VCaP (cell line): Measurements from ENCODE around the gene SCMH1.

Experiments used
- H3K27ac ChIP-seq: fragments of 450-650 bp; 2 replicates; pipeline ENCODE4 v1.5.1; 2017
- CTCF ChIP-seq: fragments of 450-650 bp; conservative IDR thresholded peaks from 2 replicates; pipeline ENCODE4 v1.5.1; 2017; ENCODE audit warnings: mild to moderate bottlenecking, moderate library complexity

SCMH1 gene

GRCh38 chr1:40988280-40988679, 253.8 kb downstream of the SCMH1 start:
- H3K27ac ChIP-seq: no peak overlapping the region
- no peak for TF ChIP-seq CTCF

- no peak overlapping the region for H3K27ac ChIP-seq
- no peak for TF ChIP-seq CTCF
Measured at GRCh38 chr1:40987439-40988276, 254.4 kb downstream of the SCMH1 start.

GRCh38 chr1:40986956-40987355, 255.2 kb downstream of the SCMH1 start:
- H3K27ac ChIP-seq: no peak overlapping the region
- TF ChIP-seq CTCF: no peak

- no peak overlapping the region for H3K27ac ChIP-seq
- TF ChIP-seq CTCF: no peak
Measured at GRCh38 chr1:40986328-40986783, 255.8 kb downstream of the SCMH1 start.

GRCh38 chr1:40985875-40986274, 256.2 kb downstream of the SCMH1 start:
- H3K27ac ChIP-seq: no peak overlapping the region
- TF ChIP-seq CTCF: no peak

GRCh38 chr1:40985161-40985560, 256.9 kb downstream of the SCMH1 start:
- TF ChIP-seq CTCF: no peak

GRCh38 chr1:40984531-40984930, 257.6 kb downstream of the SCMH1 start:
- no peak for TF ChIP-seq CTCF
- no peak overlapping the region for H3K27ac ChIP-seq

More at GRCh38 chr1:40985161-40985560, 256.9 kb downstream of the SCMH1 start:
- no peak overlapping the region for H3K27ac ChIP-seq
